ENCODE results near the gene ABAT.
"Not testable (repeated sequence)": the region's sequence is repeated elsewhere in the genome, so short reads cannot be mapped to it uniquely, and the experiment has no call there.

Gene ABAT

GRCh38 chr16:8704098-8704497, 29.7 kb downstream of the ABAT start:
- ATAC-seq (replicated peaks) (no peak), DNase-seq (no peak)
- Mint-ChIP-seq H3K27me3 (no peaks in the 10 kb centered on the region), H3K27ac (no peak overlapping the region), H3K36me3 (ENCODE audit: insufficient read depth) (peaks cover 4% of the 10 kb centered on the region), H3K4me1 (ENCODE audit: low read depth in 2 of 2) (peaks cover 2 to 4% of the 10 kb centered on the region in 2 donors), H3K4me3 (no peak overlapping the region), H3K9me3 (no peaks in the 10 kb centered on the region)

- H3K4me1 Mint-ChIP-seq (ENCODE audit: low read depth in 2 of 2); H3K9me3 Mint-ChIP-seq; H3K27me3 Mint-ChIP-seq; DNase-seq; ATAC-seq (replicated peaks); H3K36me3 Mint-ChIP-seq (ENCODE audit: insufficient read depth); H3K4me3 Mint-ChIP-seq: not testable (repeated sequence)
- peak overlapping the region; percentile 27 to 76 for H3K27ac Mint-ChIP-seq
Measured at GRCh38 chr16:8705100-8705822, 30.8 kb downstream of the ABAT start.

- DNase-seq (no peak), ATAC-seq (replicated peaks) (no peak)
- Mint-ChIP-seq H3K4me3 (no peak overlapping the region), H3K9me3 (no peaks in the 10 kb centered on the region), H3K36me3 (ENCODE audit: insufficient read depth) (no peaks in the 10 kb centered on the region), H3K27ac (no peak overlapping the region), H3K4me1 (ENCODE audit: low read depth in 2 of 2) (peaks cover 7% of the 10 kb centered on the region in 2 donors), H3K27me3 (no peaks in the 10 kb centered on the region)
Measured at GRCh38 chr16:8708536-8708935, 34.1 kb downstream of the ABAT start.

GRCh38 chr16:8712589-8713361, 38.4 kb downstream of the ABAT start:
- no peak for ATAC-seq (replicated peaks)
- no peak for DNase-seq
- Mint-ChIP-seq H3K4me3 (no peak overlapping the region), H3K27ac (no peak overlapping the region), H3K27me3 (no peaks in the 10 kb centered on the region), H3K4me1 (ENCODE audit: low read depth in 2 of 2) (peaks cover 4 to 10% of the 10 kb centered on the region in 2 donors), H3K9me3 (no peaks in the 10 kb centered on the region), H3K36me3 (ENCODE audit: insufficient read depth) (peaks cover 3% of the 10 kb centered on the region)

GRCh38 chr16:8713635-8714172, 39.3 kb downstream of the ABAT start:
- Mint-ChIP-seq H3K27me3 (no peaks in the 10 kb centered on the region), H3K36me3 (ENCODE audit: insufficient read depth) (peaks cover 3% of the 10 kb centered on the region), H3K4me1 (ENCODE audit: low read depth in 2 of 2) (peaks cover 4 to 10% of the 10 kb centered on the region in 2 donors), H3K9me3 (no peaks in the 10 kb centered on the region), H3K4me3 (no peak overlapping the region), H3K27ac (no peak overlapping the region)
- no peak for ATAC-seq (replicated peaks)
- no peak for DNase-seq

- Mint-ChIP-seq H3K4me1 (ENCODE audit: low read depth in 2 of 2) (peaks cover 4 to 10% of the 10 kb centered on the region in 2 donors), H3K27me3 (no peaks in the 10 kb centered on the region), H3K4me3 (no peak overlapping the region), H3K9me3 (no peaks in the 10 kb centered on the region), H3K27ac (no peak overlapping the region), H3K36me3 (ENCODE audit: insufficient read depth) (peaks cover 3% of the 10 kb centered on the region)
- ATAC-seq (replicated peaks) (no peak), DNase-seq (no peak)
Measured at GRCh38 chr16:8714174-8714573, 39.8 kb downstream of the ABAT start.

GRCh38 chr16:8714807-8715206, 40.4 kb downstream of the ABAT start:
- ATAC-seq (replicated peaks), result no peak
- H3K9me3 Mint-ChIP-seq, result no peaks in the 10 kb centered on the region
- no peak overlapping the region for H3K4me3 Mint-ChIP-seq
- no peak for DNase-seq
- H3K27ac Mint-ChIP-seq, result no peak overlapping the region
- no peaks in the 10 kb centered on the region for H3K27me3 Mint-ChIP-seq
- peaks cover 4 to 10% of the 10 kb centered on the region in 2 donors for H3K4me1 Mint-ChIP-seq (ENCODE audit: low read depth in 2 of 2)
- H3K36me3 Mint-ChIP-seq (ENCODE audit: insufficient read depth), result peaks cover 3% of the 10 kb centered on the region

- peaks cover 2 to 7% of the 10 kb centered on the region in 2 donors for H3K4me1 Mint-ChIP-seq (ENCODE audit: low read depth in 2 of 2)
- no peak overlapping the region for H3K4me3 Mint-ChIP-seq
- DNase-seq, result no peak
- peaks cover 3% of the 10 kb centered on the region for H3K36me3 Mint-ChIP-seq (ENCODE audit: insufficient read depth)
- no peaks in the 10 kb centered on the region for H3K27me3 Mint-ChIP-seq
- H3K9me3 Mint-ChIP-seq, result no peaks in the 10 kb centered on the region
- ATAC-seq (replicated peaks), result no peak
- no peak overlapping the region for H3K27ac Mint-ChIP-seq
Measured at GRCh38 chr16:8716052-8716451, 41.6 kb downstream of the ABAT start.

GRCh38 chr16:8716592-8716991, 42.2 kb downstream of the ABAT start:
- H3K4me1 Mint-ChIP-seq (ENCODE audit: low read depth in 2 of 2), result peaks cover 0 to 7% of the 10 kb centered on the region in 2 donors
- H3K36me3 Mint-ChIP-seq (ENCODE audit: insufficient read depth), result peaks cover 3% of the 10 kb centered on the region
- H3K27me3 Mint-ChIP-seq, result no peaks in the 10 kb centered on the region
- H3K9me3 Mint-ChIP-seq, result no peaks in the 10 kb centered on the region
- ATAC-seq (replicated peaks) (no peak), DNase-seq (no peak)
- no peak overlapping the region for H3K4me3 Mint-ChIP-seq
- no peak overlapping the region for H3K27ac Mint-ChIP-seq

- Mint-ChIP-seq H3K27ac (no peak overlapping the region), H3K4me3 (no peak overlapping the region), H3K27me3 (no peaks in the 10 kb centered on the region), H3K9me3 (no peaks in the 10 kb centered on the region), H3K4me1 (ENCODE audit: low read depth in 2 of 2) (peaks cover 0 to 7% of the 10 kb centered on the region in 2 donors), H3K36me3 (ENCODE audit: insufficient read depth) (peaks cover 3% of the 10 kb centered on the region)
- no peak for DNase-seq
- ATAC-seq (replicated peaks), result no peak
Measured at GRCh38 chr16:8717469-8717868, 43.1 kb downstream of the ABAT start.

GRCh38 chr16:8717892-8718415, 43.5 kb downstream of the ABAT start:
- no peaks in the 10 kb centered on the region for H3K9me3 Mint-ChIP-seq
- no peak overlapping the region for H3K27ac Mint-ChIP-seq
- DNase-seq, result no peak
- H3K4me1 Mint-ChIP-seq (ENCODE audit: low read depth in 2 of 2), result peaks cover 0 to 7% of the 10 kb centered on the region in 2 donors
- no peaks in the 10 kb centered on the region for H3K27me3 Mint-ChIP-seq
- H3K36me3 Mint-ChIP-seq (ENCODE audit: insufficient read depth), result peaks cover 3% of the 10 kb centered on the region
- ATAC-seq (replicated peaks), result no peak
- H3K4me3 Mint-ChIP-seq, result no peak overlapping the region

- Mint-ChIP-seq H3K4me3 (no peak overlapping the region), H3K9me3 (no peaks in the 10 kb centered on the region), H3K36me3 (ENCODE audit: insufficient read depth) (no peaks in the 10 kb centered on the region), H3K27me3 (no peaks in the 10 kb centered on the region), H3K27ac (no peak overlapping the region), H3K4me1 (ENCODE audit: low read depth in 2 of 2) (no peaks in the 10 kb centered on the region)
- ATAC-seq (replicated peaks) (no peak), DNase-seq (no peak)
Measured at GRCh38 chr16:8718851-8719680, 44.6 kb downstream of the ABAT start.

All from effector memory CD8-positive, alpha-beta T cell (primary cell).